ENCODE results near the gene LDLRAD4. TPM values are rescaled to one million over a fixed set of nuclear protein-coding genes. Genes with fewer than 3 reads are reported as not detected.

The LDLRAD4 gene
- polyA plus RNA-seq, 1 donor, result 9.3 TPM

DNA sequence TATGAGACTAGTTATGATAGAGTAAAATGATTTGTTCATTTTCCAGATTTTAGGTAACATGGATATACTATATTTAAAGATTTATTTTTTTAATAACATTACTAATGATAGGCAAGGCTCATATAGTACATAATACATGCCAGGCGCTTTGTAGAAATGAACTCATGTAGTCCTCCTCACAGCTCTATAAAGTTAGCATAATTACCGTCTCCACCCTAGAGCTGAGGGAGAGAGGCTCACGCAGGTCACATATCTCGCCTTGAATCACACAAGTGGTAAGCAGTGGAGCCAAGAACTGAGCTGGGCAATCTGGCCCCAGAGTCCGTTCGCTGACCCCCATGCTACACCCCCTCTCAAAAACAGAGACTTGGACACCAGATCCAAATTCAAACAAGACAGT is 285.3 kb downstream of the LDLRAD4 start:
- no peak for DNase-seq (ENCODE audit: low read depth)

DNA sequence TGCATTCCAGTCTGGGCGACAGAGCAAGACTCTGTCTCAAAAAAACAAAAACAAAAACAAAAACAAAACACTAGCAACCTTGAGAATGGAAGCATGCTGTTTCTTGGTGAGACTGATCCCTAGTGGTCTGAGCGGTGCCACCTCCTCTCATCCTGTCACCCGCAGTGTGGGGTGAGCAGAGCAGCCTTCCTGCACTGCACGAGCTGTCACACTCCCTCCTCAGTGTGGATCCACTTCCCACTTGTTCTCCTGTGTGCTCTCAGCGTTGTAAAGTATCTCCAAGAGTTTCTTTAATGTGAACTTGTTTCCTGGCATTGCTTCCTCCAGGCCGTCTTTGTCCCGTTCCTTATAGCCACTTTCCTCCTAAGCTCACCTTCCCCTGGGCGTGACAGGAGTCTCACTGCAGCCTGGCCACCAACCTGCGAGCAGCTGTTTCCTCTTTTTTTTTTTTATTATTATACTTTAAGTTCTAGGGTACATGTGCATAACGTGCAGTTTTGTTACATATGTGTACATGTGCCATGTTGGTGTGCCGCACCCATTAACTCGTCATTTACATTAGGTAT is 287.3 kb downstream of the LDLRAD4 start:
- no peak for DNase-seq (ENCODE audit: low read depth)

DNA sequence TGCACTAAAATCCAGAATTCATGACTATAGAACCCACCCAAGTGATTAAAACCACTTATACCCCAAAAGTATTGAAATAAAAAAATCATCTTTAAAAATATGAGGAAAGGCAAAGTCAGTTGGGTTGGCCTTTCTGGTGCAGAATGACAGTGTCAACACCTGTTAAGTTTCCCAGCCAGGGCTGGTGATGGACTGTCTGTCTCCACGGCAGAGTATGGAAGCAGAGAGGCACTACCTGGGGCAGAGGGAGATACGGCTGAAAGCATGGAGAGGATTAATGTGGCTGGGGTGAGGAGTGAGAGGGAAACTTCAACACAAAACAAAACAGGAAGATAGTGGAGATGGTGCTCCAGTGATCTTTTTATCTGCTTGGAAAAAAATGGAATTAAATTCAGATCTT is 292.0 kb downstream of the LDLRAD4 start:
- no peak for DNase-seq (ENCODE audit: low read depth)

DNA sequence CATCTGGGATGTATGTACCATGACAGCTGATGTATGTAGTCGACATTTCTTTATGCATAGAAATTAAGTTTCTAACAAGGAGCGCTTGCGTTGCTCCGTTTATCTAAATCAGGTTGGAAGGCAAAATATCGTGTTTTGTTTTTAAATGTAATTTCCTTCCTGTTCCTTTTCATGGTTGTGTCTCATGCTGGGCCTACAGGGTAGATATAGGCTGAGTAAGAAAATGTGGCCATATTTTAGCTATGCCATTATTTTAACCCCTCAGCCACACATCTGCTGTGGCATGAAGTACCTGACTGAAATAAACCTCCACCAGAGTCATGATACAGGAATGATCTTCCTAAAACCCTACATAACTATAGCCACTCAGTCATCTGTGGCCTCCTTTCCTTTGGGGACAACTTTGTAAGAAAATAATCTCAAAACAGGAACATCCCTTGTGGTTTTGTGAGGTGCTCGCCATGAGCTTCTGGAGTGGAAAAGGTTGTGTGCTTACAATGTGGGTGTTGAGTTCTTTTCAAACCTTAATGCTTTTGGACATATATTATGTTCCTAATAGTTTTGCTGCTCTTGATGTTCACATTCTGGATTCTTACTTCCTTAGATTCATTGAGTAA is 293.5 kb downstream of the LDLRAD4 start:
- DNase-seq (ENCODE audit: low read depth), result no peak

DNA sequence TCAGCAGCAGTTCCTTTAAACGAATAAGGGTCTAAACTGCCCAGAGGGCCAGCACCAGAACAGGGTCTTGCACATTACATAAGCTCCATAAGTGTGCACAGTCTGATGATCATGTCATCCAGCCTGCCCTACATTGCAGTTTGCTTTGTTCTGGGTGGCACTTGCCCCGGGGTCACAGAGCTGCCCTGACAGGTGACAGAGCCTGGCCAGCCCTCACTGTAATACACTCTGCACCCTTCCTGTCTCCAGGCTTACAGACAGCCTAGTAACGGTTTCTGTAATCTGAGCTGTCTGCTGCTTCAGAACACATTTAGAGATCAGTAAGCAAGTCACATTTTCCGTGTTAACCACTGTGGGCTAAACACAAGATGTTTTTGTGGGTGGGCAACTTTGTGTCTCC is 294.5 kb downstream of the LDLRAD4 start:
- DNase-seq (ENCODE audit: low read depth), result peak; percentile 45

DNA sequence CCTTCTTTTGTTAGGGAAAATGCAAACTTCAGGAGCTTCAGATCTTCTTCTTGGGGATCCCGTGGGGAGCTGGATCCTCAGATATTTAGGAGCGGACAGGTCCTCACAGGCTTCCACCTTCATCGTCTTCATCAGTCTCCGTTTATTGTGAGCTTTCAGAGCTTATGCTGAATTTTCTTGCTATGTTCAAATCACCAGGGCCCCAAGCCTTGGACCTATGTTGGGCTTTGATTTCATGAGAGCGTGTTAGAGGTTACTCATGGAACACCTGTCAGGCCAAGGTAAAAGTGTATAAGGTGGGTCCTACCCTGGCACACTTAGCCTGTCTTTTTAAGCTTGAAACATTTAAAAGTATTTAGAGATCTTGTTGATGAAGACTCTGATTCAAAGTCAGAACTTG is 294.9 kb downstream of the LDLRAD4 start:
- no peak for DNase-seq (ENCODE audit: low read depth)

DNA sequence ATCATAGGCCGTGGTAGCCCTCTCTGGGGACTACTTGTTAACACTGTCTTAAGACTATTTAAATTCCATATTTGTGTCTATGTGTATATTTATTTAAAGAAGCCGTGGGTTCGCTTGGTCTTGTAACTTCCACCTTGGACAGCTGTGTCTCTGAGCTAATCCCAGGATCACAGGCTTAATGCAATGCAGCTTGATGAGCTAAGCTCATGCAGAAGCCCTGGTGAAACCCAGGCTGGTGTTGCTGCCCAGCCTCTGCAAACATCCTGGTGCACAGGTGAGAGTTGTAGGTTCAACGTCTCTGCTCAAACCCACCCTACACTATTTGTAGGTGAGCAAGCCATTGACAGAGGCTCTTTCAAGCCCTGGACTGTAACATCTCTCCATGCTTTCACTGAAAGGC is 296.0 kb downstream of the LDLRAD4 start:
- DNase-seq (ENCODE audit: low read depth), result no peak

DNA sequence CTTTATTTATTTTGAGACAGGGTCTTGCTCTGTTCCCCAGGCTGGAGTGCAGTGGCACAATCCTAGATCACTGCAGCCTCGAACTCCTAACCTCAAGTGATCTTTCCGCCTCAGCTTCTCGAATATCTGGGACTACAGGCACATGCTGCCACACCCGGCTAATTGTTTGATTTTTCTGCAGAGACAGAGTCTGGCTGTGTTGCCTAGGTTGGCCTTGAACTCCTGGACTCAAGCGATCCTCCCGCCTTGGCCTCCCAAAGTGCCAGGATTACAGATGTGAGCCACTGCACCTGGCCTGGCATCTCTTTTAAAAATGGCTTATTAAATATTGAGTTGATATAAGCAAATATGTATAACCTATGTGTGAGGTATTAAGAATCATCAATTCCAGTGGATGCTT is 298.3 kb downstream of the LDLRAD4 start:
- no peak for DNase-seq (ENCODE audit: low read depth)

DNA sequence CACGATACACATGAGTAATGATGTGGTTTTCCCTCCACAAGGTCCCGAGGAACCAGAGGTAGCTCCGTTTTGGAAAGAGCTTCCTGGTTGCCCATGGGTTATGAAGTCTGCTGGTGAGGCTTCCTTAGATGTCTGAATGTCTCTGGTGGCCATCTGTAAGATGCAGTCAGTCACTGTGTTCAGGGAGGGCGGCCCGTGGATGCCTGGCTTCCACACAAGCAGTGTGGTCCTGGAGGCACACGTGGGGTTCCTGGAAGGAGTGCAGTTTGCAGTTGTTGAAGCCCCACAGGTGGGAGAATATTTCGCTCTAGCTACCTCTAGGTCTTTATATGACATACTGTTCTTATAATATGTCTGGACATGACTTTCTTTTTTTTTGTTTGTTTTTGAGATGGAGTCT is 298.8 kb downstream of the LDLRAD4 start:
- DNase-seq (ENCODE audit: low read depth), result no peak

DNA sequence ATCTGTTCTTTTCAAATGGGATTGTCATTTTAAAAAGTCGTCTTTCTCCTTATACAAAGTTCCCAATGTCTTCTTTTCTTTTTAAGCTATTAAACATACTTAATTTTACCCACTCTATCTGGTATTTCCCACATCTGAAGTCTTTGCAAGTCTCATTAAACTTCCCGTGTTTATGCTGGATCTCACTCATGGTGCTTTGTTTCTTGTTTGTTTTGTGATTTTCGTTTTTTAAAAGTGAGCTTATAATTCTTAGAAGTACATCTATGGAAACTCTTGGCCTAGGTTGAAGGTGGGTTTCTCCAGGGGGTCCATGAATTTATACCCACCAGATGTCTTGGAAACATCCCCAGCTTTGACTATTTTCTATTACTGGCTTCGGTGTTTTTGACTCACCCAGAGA is 299.8 kb downstream of the LDLRAD4 start:
- DNase-seq (ENCODE audit: low read depth), result no peak

DNA sequence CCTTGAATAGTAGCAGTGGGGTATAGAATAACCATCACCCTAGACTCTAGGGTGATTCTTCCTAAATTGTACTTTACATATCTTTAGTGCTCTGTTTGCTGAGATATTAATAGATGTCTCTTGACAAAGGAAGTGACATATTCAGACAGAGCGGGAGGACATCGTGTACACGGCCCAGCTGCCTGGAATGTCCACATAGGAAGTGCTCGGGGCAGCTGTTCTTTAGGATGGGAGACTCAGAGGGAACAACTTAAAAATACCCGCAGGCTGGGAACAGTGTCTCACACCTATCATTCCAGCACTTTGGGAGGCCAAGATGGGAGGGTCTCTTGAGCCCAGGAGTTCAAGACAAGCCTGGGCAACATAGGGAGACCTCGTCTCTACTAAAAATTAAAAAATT is 301.7 kb downstream of the LDLRAD4 start:
- no peak for DNase-seq (ENCODE audit: low read depth)

DNA sequence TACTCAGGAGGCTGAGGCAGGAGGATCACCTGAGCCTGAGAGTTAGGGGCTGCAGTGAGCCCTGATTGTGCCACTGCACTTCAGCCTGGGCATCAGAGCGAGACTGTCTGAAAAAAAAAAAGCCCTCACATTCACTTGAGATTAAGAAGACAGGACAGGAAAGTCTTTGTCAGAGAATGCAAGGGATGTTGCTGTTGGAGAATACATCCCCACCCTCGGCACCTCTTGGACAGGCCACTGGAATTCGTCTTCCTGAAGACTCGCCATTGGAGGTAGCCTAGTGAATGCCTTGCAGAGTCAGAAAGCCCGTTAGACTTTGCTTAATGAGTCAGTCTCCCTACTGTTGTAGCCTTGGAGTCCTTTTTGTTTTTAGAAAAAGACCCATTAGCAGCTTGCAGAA is 302.2 kb downstream of the LDLRAD4 start:
- DNase-seq (ENCODE audit: low read depth), result no peak

DNA sequence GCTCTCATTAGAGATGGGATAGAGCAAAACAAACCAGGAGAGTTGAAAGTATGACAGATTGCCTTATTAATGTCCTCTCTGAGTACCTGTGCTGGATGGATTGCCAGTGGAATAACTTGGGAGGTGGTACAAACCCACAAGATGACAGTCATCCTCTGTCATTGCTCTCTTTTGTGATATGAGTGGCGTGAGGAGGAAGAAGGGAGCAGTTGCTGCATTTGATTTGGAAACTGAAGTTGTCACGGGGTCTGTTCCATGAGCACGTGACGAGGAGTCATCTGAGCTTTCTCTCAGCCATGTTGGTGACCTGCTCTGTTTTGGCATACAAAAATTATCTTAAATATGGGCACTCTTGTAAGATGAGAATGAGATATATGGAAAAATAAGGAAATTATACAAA is 302.9 kb downstream of the LDLRAD4 start:
- DNase-seq (ENCODE audit: low read depth), result no peak

DNA sequence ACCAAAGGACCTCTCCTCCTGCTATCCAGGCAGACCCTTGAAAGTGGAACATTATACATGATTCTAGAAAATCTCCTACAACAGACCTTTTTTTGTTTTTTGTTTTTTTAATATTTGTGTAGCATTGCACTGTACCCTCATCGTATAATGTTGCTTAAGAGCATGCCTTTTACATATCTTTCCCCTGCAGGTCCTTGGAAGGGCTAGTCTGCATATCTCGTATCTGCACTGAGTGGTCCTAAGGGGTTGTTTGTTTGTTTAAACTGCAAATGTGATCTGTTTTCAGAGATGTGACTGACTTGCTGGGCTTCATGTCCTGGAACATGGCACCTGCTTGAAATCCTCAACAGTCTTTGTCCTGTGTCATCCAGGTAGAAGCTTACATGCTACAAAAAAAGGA is 303.7 kb downstream of the LDLRAD4 start:
- DNase-seq (ENCODE audit: low read depth), result no peak

DNA sequence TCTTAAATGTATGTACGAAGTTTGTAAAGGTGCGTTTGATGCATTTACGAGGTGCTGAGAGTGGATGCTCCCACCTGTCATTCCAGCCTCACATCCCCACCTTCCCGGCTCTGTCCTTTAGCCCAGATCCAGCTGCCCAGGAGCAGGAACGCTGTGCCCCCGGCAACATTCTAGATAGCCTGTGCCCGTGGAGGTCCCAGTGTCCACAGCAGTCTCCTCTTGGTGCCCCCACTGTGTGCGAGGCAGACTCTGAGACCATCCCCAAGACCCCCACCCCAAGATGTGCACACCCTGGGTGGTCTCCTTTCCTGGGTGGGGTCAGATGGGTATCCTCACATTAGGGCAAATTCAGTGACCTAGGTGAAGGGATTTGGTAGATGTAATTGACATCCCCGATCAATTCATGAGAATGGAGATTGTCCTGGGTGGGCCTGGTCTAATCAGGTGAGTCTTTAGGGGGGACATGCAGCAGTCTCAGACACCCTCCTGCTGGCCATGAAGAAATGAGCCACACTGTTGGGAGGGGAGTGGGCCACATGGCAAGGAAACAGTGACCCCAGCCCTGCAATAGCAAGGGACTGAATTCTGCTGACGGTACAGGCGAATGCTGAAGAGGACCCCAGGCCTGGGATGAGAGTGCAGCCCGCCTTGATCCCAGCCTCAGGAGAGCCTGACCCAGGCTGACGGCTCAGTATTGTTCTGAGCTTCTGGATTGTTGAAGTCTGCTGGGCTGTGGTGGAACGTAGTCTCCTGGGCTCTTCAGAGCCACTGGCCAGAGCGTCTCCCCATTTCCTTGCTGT is 304.5 kb downstream of the LDLRAD4 start:
- DNase-seq (ENCODE audit: low read depth), result no peak

DNA sequence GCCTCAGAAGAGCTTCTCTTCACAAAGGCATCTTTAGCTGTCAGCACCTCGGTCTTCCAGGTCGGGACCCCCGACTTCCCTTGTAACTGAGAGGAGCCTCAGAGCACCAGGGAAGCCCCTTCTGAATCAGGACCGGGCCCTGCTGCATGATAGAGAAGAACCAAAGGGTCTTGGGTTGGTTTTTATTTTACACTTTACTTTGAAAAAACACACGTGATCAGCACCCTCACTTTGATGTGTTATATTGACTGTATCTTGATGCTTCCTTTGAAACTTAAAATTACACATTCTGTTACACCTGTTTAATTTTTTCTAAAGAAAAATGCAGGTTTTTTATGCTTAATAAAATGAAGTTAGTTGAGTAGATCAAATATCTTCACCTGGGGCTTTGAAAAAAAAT is 305.5 kb downstream of the LDLRAD4 start:
- no peak for DNase-seq (ENCODE audit: low read depth)

DNA sequence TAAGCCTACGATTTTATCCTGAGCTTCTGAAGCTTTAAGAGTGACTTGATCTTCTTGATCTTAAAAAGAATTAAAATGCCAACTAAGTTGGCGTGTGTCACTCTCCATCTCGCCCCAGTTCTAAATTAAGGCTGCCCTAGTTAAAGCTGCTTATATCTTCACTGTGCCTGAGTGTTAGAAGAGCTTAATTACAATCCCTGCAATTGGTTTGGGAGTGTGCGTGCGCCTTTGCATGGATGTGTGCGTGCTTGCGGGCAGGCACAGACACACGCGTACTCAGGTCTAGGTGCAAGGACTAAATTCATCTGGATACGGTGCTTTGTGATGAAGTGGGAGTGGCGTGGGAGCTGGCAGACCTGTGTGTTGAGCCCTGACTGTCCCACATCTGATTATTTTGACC is 306.3 kb downstream of the LDLRAD4 start:
- no peak for DNase-seq (ENCODE audit: low read depth)

DNA sequence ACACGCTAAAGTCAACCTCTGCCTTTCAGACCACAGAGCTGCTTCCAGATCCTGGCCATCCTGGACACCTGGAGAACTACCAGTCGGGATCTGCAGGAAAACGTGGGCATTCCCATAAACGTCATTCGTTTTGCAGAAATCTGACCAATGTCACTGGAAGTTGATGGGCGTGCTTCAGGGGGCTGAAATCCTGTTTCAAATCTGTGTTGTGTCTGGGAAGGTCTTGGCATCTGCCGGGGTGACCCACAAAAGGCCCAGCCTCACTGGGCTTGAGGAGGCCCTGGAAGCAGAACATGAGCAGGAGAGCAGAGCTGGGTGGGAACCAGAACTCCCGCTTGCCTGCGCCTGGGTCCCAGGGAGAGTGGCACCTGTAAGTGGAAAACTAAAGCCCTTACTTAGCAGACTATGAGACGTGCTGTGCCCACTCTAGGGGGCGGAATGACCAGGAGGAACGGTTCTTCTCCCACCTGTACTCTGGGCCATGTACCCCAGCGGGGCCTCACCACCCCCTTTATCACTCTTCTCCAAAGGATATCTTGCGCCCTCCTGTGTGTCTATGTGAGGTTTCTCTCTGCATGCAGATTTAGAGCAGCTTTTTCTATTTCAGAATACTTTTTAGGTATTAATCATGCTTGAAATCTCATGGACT is 306.9 kb downstream of the LDLRAD4 start:
- no peak for DNase-seq (ENCODE audit: low read depth)

DNA sequence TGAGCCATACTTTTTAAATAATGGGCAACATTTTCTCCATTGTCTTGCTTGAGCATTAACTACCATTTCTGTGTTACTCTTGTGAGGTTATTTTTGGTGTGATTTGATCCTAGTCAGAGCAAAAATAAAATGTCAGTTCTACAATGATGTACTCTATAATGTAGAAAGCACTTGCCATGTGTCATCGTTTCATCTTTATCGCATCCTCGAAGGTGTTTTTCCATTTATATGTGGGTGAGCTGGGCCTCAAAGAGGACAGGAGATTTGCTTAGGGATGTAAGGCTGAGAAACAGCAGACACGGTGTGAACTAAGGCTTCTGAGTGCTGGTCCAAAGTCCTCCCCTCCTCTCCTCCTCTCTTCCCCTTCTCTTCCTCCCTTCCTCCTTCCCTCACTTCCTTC is 308.0 kb downstream of the LDLRAD4 start:
- DNase-seq (ENCODE audit: low read depth), result no peak

DNA sequence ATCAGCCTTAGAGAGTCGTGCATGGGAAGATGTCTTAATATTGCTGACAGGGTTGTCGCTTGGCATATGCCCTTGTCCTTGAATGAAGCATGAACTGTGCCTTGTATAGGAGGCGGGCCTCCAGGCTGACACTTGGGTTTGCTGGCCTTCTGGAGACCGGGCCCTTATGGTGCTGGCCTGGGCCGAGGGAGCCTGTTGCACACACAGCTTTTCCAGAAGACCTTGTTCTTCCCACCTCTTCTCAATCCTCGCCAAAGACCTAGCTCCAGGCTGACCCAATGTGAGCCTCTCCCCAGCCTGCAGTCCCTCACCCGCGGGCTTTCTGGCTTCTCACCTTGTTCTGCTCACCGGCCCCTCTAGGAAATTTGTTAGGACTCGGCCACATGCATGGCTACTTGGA is 308.7 kb downstream of the LDLRAD4 start:
- no peak for DNase-seq (ENCODE audit: low read depth)

DNA sequence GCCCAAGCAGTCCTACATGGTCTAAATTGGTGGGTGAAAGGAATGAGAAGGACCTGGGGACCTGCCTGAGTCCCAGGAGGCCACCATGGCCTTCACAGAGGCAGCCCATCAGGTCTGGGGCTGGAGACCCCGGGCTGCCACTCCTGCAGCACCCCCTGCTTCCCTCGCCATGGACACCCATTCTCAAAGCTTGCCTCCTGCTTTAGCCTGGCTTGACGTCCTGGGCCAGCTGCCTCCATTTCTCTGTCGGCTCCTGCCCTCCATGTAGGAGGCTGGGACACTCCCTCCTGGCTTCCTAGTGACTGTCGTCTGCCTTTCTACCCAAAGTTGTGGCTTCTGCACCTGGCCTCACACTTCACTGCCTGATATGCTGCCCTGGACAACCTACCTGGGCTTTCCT is 309.2 kb downstream of the LDLRAD4 start:
- no peak for DNase-seq (ENCODE audit: low read depth)

DNA sequence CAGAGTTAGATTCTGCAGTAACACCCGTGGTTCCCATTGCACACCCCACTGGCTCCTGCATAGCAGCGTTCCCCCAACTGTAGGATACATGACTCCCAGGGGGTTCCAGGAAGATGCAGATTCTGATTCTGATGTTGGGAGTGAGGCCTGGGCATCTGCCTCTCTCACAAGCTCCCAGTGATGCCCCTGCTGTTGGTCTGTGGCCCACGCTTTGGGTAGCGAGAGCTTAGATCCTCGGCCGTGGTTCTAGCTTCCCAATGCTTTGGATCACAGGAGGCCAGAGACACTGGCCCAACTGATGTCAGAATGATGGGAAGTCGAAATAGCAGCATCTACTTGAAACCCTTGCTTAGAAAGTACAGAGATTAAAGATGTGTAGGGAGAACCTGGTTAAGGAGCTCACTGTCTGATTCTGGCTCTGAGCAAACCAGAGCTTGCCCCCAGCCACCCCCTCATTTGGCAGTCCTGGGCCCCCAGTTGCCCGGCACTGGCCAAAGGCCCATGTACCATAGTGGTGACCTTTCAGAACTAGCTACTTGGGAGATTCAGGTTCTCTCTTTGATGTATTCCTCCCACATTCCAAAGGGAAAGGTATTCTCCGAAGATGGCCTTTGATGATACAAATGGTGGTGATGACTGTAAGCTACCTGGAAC is 310.3 kb downstream of the LDLRAD4 start:
- DNase-seq (ENCODE audit: low read depth), result no peak

All from forelimb muscle (tissue), 1 donor.